HL-60 (cell line): ENCODE results near the gene CHAC2.

Experiments
- POLR2AphosphoS5 ChIP-seq: IDR thresholded peaks from 2 replicates; pipeline ENCODE4 v1.6.1; 2012; ENCODE audit warnings: low read depth
- TF ChIP-seq, protein P1 (sequence below): IDR thresholded peaks from one replicate; pipeline ENCODE4 v1.5.1; 2011; ENCODE audit warnings: low read length, control low read depth, inconsistent platforms; ENCODE audit not compliant: insufficient read depth
- TF ChIP-seq, protein P2 (sequence below): IDR thresholded peaks from 2 replicates; pipeline ENCODE4 v1.6.1; 2012; ENCODE audit warnings: low read depth; ENCODE audit not compliant: insufficient replicate concordance

DNA sequence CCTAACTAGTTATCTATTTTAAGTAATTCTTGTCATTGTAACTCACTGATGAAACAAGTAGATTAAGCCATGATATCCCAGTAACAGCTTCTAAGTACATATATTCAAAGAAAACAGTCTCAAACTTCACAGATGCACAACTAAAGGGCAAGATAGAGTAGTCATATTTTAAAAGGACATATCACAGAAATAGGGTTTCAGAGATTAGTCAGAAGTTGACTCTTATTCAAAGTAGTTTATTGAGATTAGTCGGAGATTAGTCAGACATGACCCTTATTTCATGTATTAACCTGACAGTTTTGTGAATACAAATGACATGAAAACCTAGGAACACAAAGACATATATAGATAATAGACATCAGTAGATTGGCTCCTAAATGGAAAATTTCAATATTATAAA is 15.9 kb upstream of the CHAC2 start:
- TF ChIP-seq, protein P1, sequence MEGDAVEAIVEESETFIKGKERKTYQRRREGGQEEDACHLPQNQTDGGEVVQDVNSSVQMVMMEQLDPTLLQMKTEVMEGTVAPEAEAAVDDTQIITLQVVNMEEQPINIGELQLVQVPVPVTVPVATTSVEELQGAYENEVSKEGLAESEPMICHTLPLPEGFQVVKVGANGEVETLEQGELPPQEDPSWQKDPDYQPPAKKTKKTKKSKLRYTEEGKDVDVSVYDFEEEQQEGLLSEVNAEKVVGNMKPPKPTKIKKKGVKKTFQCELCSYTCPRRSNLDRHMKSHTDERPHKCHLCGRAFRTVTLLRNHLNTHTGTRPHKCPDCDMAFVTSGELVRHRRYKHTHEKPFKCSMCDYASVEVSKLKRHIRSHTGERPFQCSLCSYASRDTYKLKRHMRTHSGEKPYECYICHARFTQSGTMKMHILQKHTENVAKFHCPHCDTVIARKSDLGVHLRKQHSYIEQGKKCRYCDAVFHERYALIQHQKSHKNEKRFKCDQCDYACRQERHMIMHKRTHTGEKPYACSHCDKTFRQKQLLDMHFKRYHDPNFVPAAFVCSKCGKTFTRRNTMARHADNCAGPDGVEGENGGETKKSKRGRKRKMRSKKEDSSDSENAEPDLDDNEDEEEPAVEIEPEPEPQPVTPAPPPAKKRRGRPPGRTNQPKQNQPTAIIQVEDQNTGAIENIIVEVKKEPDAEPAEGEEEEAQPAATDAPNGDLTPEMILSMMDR, result no peak
- TF ChIP-seq, protein P2, sequence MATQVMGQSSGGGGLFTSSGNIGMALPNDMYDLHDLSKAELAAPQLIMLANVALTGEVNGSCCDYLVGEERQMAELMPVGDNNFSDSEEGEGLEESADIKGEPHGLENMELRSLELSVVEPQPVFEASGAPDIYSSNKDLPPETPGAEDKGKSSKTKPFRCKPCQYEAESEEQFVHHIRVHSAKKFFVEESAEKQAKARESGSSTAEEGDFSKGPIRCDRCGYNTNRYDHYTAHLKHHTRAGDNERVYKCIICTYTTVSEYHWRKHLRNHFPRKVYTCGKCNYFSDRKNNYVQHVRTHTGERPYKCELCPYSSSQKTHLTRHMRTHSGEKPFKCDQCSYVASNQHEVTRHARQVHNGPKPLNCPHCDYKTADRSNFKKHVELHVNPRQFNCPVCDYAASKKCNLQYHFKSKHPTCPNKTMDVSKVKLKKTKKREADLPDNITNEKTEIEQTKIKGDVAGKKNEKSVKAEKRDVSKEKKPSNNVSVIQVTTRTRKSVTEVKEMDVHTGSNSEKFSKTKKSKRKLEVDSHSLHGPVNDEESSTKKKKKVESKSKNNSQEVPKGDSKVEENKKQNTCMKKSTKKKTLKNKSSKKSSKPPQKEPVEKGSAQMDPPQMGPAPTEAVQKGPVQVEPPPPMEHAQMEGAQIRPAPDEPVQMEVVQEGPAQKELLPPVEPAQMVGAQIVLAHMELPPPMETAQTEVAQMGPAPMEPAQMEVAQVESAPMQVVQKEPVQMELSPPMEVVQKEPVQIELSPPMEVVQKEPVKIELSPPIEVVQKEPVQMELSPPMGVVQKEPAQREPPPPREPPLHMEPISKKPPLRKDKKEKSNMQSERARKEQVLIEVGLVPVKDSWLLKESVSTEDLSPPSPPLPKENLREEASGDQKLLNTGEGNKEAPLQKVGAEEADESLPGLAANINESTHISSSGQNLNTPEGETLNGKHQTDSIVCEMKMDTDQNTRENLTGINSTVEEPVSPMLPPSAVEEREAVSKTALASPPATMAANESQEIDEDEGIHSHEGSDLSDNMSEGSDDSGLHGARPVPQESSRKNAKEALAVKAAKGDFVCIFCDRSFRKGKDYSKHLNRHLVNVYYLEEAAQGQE, result no peak
- no peak for TF ChIP-seq POLR2AphosphoS5
